ENCODE measurements around the gene PRKN. TPM values are rescaled to one million over a fixed set of nuclear protein-coding genes. Genes with fewer than 3 reads are reported as not detected.
A peak's percentile ranks its signal among the peaks of the same experiment; 100 is the strongest.

Gene PRKN
- total and polyA plus RNA-seq, 2 experiments from 2014 or later = 1.2 to 2.3 TPM

GRCh38 chr6:161508341-161508740, 1219.2 kb downstream of the PRKN start:
- no peak for DNase-seq
- Histone ChIP-seq H3F3A (ENCODE audit: insufficient read depth) (no peaks in the 10 kb centered on the region), H3K4me3 (no peak overlapping the region), H3K4me2 (ENCODE audit: unreplicated experiment) (no peak overlapping the region), H2AFZ (no peak overlapping the region), H3K9ac (no peak overlapping the region), H3K9me2 (ENCODE audit: insufficient read depth) (no peaks in the 10 kb centered on the region), H3K27me3 (replicated peaks; ENCODE audit: insufficient read depth) (no peaks in the 10 kb centered on the region; the same call in 1 of the 2 replicates), H3K9me3 (ENCODE audit: low read depth) (no peaks in the 10 kb centered on the region), H3K4me1 (ENCODE audit: insufficient read depth) (no peaks in the 10 kb centered on the region), H3K36me3 (ENCODE audit: low read depth) (no peaks in the 10 kb centered on the region), H3K27ac (no peak overlapping the region), H4K20me1 (ENCODE audit: insufficient read depth) (no peaks in the 10 kb centered on the region), H3K79me2 (ENCODE audit: insufficient read depth) (no peaks in the 10 kb centered on the region)
- 63 to 71% methylated on average over 6 of the region's 6 CpGs for WGBS, 2 experiments (ENCODE audit: low coverage in 1 of 2, low lambda C conversion rate in 2 of 2, missing lambda C conversion rate in 2 of 2)
- TF ChIP-seq EZH2 (IDR thresholded peaks at IDR 0.05; ENCODE audit: insufficient read depth, poor library complexity, severe bottlenecking) (no peak), EZH2phosphoT487 (IDR thresholded peaks at IDR 0.05; ENCODE audit: insufficient read depth, low read depth) (no peak)
- in situ Hi-C loops (cut with MboI) = no loop called here

- no peaks in the 10 kb centered on the region for H3K9me3 ChIP-seq (ENCODE audit: low read depth)
- no peaks in the 10 kb centered on the region for H4K20me1 ChIP-seq (ENCODE audit: insufficient read depth)
- DNase-seq = no peak
- no peaks in the 10 kb centered on the region for H3K4me1 ChIP-seq (ENCODE audit: insufficient read depth)
- H3K4me2 ChIP-seq (ENCODE audit: unreplicated experiment) = no peak overlapping the region
- WGBS, 2 experiments (ENCODE audit: low coverage in 1 of 2, low lambda C conversion rate in 2 of 2, missing lambda C conversion rate in 2 of 2) = 42 to 44% methylated on average over 4 of the region's 4 CpGs
- no peak overlapping the region for H3K4me3 ChIP-seq
- H3K9ac ChIP-seq = no peak overlapping the region
- no peaks in the 10 kb centered on the region; the same call in 1 of the 2 replicates for H3K27me3 ChIP-seq (replicated peaks; ENCODE audit: insufficient read depth)
- no peaks in the 10 kb centered on the region for H3K79me2 ChIP-seq (ENCODE audit: insufficient read depth)
- in situ Hi-C loops (cut with MboI) = no loop called here
- TF ChIP-seq EZH2phosphoT487 (IDR thresholded peaks at IDR 0.05; ENCODE audit: insufficient read depth, low read depth) = no peak
- no peak for TF ChIP-seq EZH2 (IDR thresholded peaks at IDR 0.05; ENCODE audit: insufficient read depth, poor library complexity, severe bottlenecking)
- H2AFZ ChIP-seq = no peak overlapping the region
- H3K36me3 ChIP-seq (ENCODE audit: low read depth) = no peaks in the 10 kb centered on the region
- no peaks in the 10 kb centered on the region for H3F3A ChIP-seq (ENCODE audit: insufficient read depth)
- H3K9me2 ChIP-seq (ENCODE audit: insufficient read depth) = no peaks in the 10 kb centered on the region
- no peak overlapping the region for H3K27ac ChIP-seq
Observed at GRCh38 chr6:161507375-161507774, 1220.2 kb downstream of the PRKN start.

GRCh38 chr6:161503570-161503969, 1224.0 kb downstream of the PRKN start:
- H3K9me2 ChIP-seq (ENCODE audit: insufficient read depth) = no peaks in the 10 kb centered on the region
- no peak overlapping the region for H2AFZ ChIP-seq
- no peak overlapping the region for H3K27ac ChIP-seq
- 33 to 35% methylated on average over 4 of the region's 4 CpGs for WGBS, 2 experiments (ENCODE audit: low coverage in 1 of 2, low lambda C conversion rate in 2 of 2, missing lambda C conversion rate in 2 of 2)
- H3K9me3 ChIP-seq (ENCODE audit: low read depth) = no peaks in the 10 kb centered on the region
- H3K27me3 ChIP-seq (replicated peaks; ENCODE audit: insufficient read depth) = no peaks in the 10 kb centered on the region
- no peak for DNase-seq
- TF ChIP-seq EZH2 (IDR thresholded peaks at IDR 0.05; ENCODE audit: insufficient read depth, poor library complexity, severe bottlenecking) = no peak
- TF ChIP-seq EZH2phosphoT487 (IDR thresholded peaks at IDR 0.05; ENCODE audit: insufficient read depth, low read depth) = no peak
- no peaks in the 10 kb centered on the region for H3K79me2 ChIP-seq (ENCODE audit: insufficient read depth)
- no peak overlapping the region for H3K4me2 ChIP-seq (ENCODE audit: unreplicated experiment)
- H3K4me1 ChIP-seq (ENCODE audit: insufficient read depth) = no peaks in the 10 kb centered on the region
- no peaks in the 10 kb centered on the region for H4K20me1 ChIP-seq (ENCODE audit: insufficient read depth)
- H3K4me3 ChIP-seq = no peak overlapping the region
- H3F3A ChIP-seq (ENCODE audit: insufficient read depth) = no peaks in the 10 kb centered on the region
- H3K9ac ChIP-seq = no peak overlapping the region
- no peaks in the 10 kb centered on the region for H3K36me3 ChIP-seq (ENCODE audit: low read depth)
- in situ Hi-C loops (cut with MboI) = no loop called here

- DNase-seq = no peak
- H3K4me1 ChIP-seq (ENCODE audit: insufficient read depth) = no peaks in the 10 kb centered on the region
- no peak overlapping the region for H3K4me3 ChIP-seq
- no peak overlapping the region for H3K27ac ChIP-seq
- no peaks in the 10 kb centered on the region for H3K9me3 ChIP-seq (ENCODE audit: low read depth)
- H3K9ac ChIP-seq = no peak overlapping the region
- no peaks in the 10 kb centered on the region for H3K79me2 ChIP-seq (ENCODE audit: insufficient read depth)
- no peaks in the 10 kb centered on the region for H3K9me2 ChIP-seq (ENCODE audit: insufficient read depth)
- no peaks in the 10 kb centered on the region for H3F3A ChIP-seq (ENCODE audit: insufficient read depth)
- H3K36me3 ChIP-seq (ENCODE audit: low read depth) = no peaks in the 10 kb centered on the region
- 85 to 88% methylated on average over 4 of the region's 4 CpGs for WGBS, 2 experiments (ENCODE audit: low coverage in 1 of 2, low lambda C conversion rate in 2 of 2, missing lambda C conversion rate in 2 of 2)
- no peak overlapping the region for H2AFZ ChIP-seq
- H3K27me3 ChIP-seq (replicated peaks; ENCODE audit: insufficient read depth) = 0 out of 2 replicates have a peak, but pooled peaks cover 3% of the 10 kb centered on the region
- H4K20me1 ChIP-seq (ENCODE audit: insufficient read depth) = no peaks in the 10 kb centered on the region
- TF ChIP-seq EZH2phosphoT487 (IDR thresholded peaks at IDR 0.05; ENCODE audit: insufficient read depth, low read depth) = no peak
- no peak for TF ChIP-seq EZH2 (IDR thresholded peaks at IDR 0.05; ENCODE audit: insufficient read depth, poor library complexity, severe bottlenecking)
- H3K4me2 ChIP-seq (ENCODE audit: unreplicated experiment) = no peak overlapping the region
- in situ Hi-C loops (cut with MboI) = no loop called here
Observed at GRCh38 chr6:161498881-161499280, 1228.7 kb downstream of the PRKN start.

GRCh38 chr6:161498359-161498758, 1229.2 kb downstream of the PRKN start:
- no peaks in the 10 kb centered on the region for H4K20me1 ChIP-seq (ENCODE audit: insufficient read depth)
- H3K4me1 ChIP-seq (ENCODE audit: insufficient read depth) = no peaks in the 10 kb centered on the region
- in situ Hi-C loops (cut with MboI) = no loop called here
- no peaks in the 10 kb centered on the region for H3K36me3 ChIP-seq (ENCODE audit: low read depth)
- 0 out of 2 replicates have a peak, but pooled peaks cover 3% of the 10 kb centered on the region for H3K27me3 ChIP-seq (replicated peaks; ENCODE audit: insufficient read depth)
- no peak for TF ChIP-seq EZH2 (IDR thresholded peaks at IDR 0.05; ENCODE audit: insufficient read depth, poor library complexity, severe bottlenecking)
- no peak for TF ChIP-seq EZH2phosphoT487 (IDR thresholded peaks at IDR 0.05; ENCODE audit: insufficient read depth, low read depth)
- DNase-seq = peak; percentile 40
- no peak overlapping the region for H3K4me3 ChIP-seq
- H2AFZ ChIP-seq = no peak overlapping the region
- no peak overlapping the region for H3K27ac ChIP-seq
- no peaks in the 10 kb centered on the region for H3K9me3 ChIP-seq (ENCODE audit: low read depth)
- no peak overlapping the region for H3K4me2 ChIP-seq (ENCODE audit: unreplicated experiment)
- WGBS, 2 experiments (ENCODE audit: low coverage in 1 of 2, low lambda C conversion rate in 2 of 2, missing lambda C conversion rate in 2 of 2) = 51 to 55% methylated on average over 7 of the region's 7 CpGs
- H3K9ac ChIP-seq = no peak overlapping the region
- no peaks in the 10 kb centered on the region for H3K9me2 ChIP-seq (ENCODE audit: insufficient read depth)
- H3F3A ChIP-seq (ENCODE audit: insufficient read depth) = no peaks in the 10 kb centered on the region
- H3K79me2 ChIP-seq (ENCODE audit: insufficient read depth) = no peaks in the 10 kb centered on the region
